HPDE6-E6E7 (cell line): ENCODE data around the gene ZNF101.
A peak's percentile ranks its signal among the peaks of the same experiment; 100 is the strongest.

Source experiments
- DNase-seq: peaks from one replicate; pipeline ENCODE4 v3.0.0; 2011; ENCODE audit warnings: missing footprints; ENCODE audit errors: extremely low spot score

Gene ZNF101

GRCh38 chr19:19668230-19669012, at the start of gene ZNF101:
Gene ZNF101 (plus strand): TSS chr19:19668839. CDS start chr19:19668964, 125 bp downstream.
- DNase-seq, result peak; percentile 93

- no peak for DNase-seq
Observed at GRCh38 chr19:19619181-19619848, 49.3 kb upstream of the ZNF101 start.

- no peak for DNase-seq
Observed at GRCh38 chr19:19619849-19620210, 48.8 kb upstream of the ZNF101 start.

GRCh38 chr19:19623383-19623782, 45.3 kb upstream of the ZNF101 start:
- DNase-seq, result no peak

- no peak for DNase-seq
Observed at GRCh38 chr19:19624032-19624570, 44.5 kb upstream of the ZNF101 start.

GRCh38 chr19:19626516-19627472, 41.8 kb upstream of the ZNF101 start:
- no peak for DNase-seq

- peak; percentile 85 for DNase-seq
Observed at GRCh38 chr19:19627621-19628500, 40.8 kb upstream of the ZNF101 start, which contains the start of gene LPAR2. Gene LPAR2 (minus strand): TSS chr19:19628220. CDS start chr19:19627275, 945 bp downstream.

- peak; percentile 94 for DNase-seq
Observed at GRCh38 chr19:19628501-19629134, 40.0 kb upstream of the ZNF101 start.

GRCh38 chr19:19630062-19630414, 38.6 kb upstream of the ZNF101 start:
- no peak for DNase-seq

GRCh38 chr19:19630426-19630825, 38.2 kb upstream of the ZNF101 start:
- no peak for DNase-seq

- no peak for DNase-seq
Observed at GRCh38 chr19:19631346-19631745, 37.3 kb upstream of the ZNF101 start.

- no peak for DNase-seq
Observed at GRCh38 chr19:19632661-19633060, 36.0 kb upstream of the ZNF101 start.

GRCh38 chr19:19633711-19634515, 34.7 kb upstream of the ZNF101 start:
- DNase-seq, result no peak

GRCh38 chr19:19634516-19635312, 33.9 kb upstream of the ZNF101 start:
- DNase-seq, result no peak

GRCh38 chr19:19635313-19635702, 33.3 kb upstream of the ZNF101 start:
- DNase-seq, result no peak

GRCh38 chr19:19636573-19637185, 32.0 kb upstream of the ZNF101 start:
- DNase-seq, result no peak

- DNase-seq, result no peak
Observed at GRCh38 chr19:19637186-19637522, 31.5 kb upstream of the ZNF101 start.

GRCh38 chr19:19637523-19638251, 31.0 kb upstream of the ZNF101 start:
- no peak for DNase-seq
